K562 (cell line): ENCODE measurements around the gene SLC17A2.

ENCODE experiments used
- CUX1 ChIP-seq: fragments of 200-800 bp; sonication (Bioruptor generic); IDR thresholded peaks from 2 replicates; pipeline ENCODE4 v1.6.1; 2016; ENCODE audit warnings: missing genetic modification characterization, missing compliant biosample characterization
- EZH2 ChIP-seq: IDR thresholded peaks from 2 replicates; pipeline ENCODE4 v1.6.1; 2012; ENCODE audit warnings: low read depth, mild to moderate bottlenecking, inconsistent platforms, low read length, borderline replicate concordance
- GATAD2B ChIP-seq: fragments of 450-650 bp; IDR thresholded peaks from 2 replicates; pipeline ENCODE4 v1.6.1; 2017; ENCODE audit warnings: mild to moderate bottlenecking, borderline replicate concordance
- RBFOX2 ChIP-seq: fragments of 200-400 bp; formaldehyde crosslinking; IDR thresholded peaks from 2 replicates; pipeline ENCODE4 v1.6.1; 2017; ENCODE audit warnings: low read depth, mild to moderate bottlenecking, low read length, moderate library complexity
- RFX5 ChIP-seq: IDR thresholded peaks from 2 replicates; pipeline ENCODE4 v1.6.1; 2011; ENCODE audit warnings: low read depth, mild to moderate bottlenecking, improper control_type of control experiment, low read length
- TBP ChIP-seq: optimal IDR thresholded peaks from 2 replicates; pipeline ENCODE3; 2011; ENCODE audit warnings: low read depth, low read length, improper control_type of control experiment

GRCh38 chr6:25953733-25954132 is 23.2 kb upstream of the SLC17A2 start:
- TF ChIP-seq CUX1 (CRISPR knock-in tag) = no peak
- TF ChIP-seq EZH2 = no peak
- no peak for TF ChIP-seq RBFOX2
- no peak for TF ChIP-seq TBP
- no peak for TF ChIP-seq GATAD2B
- TF ChIP-seq RFX5 = no peak
